ENCODE measurements around the gene TAPT1.
A peak's percentile ranks its signal among the peaks of the same experiment; 100 is the strongest.

- TF ChIP-seq CTCF (IDR thresholded peaks at IDR 0.05) (no peak), FOSL2 (IDR thresholded peaks at IDR 0.05; ENCODE audit: borderline replicate concordance, low read depth) (peak; percentile 39; the same call in 1 of the 2 replicates), ELF1 (IDR thresholded peaks at IDR 0.05) (no peak), IRF3 (IDR thresholded peaks at IDR 0.05; ENCODE audit: low read depth, low read length) (no peak), JUND (IDR thresholded peaks at IDR 0.05) (peak; percentile 34; the same call in 1 of the 2 replicates), POLR2AphosphoS5 (IDR thresholded peaks at IDR 0.05; ENCODE audit: low read depth, low read length) (no peak), SIN3A (IDR thresholded peaks at IDR 0.05; ENCODE audit: borderline replicate concordance, low read depth, low read length) (no peak), RAD21 (IDR thresholded peaks at IDR 0.05; ENCODE audit: low read length) (no peak)
Observed at GRCh38 chr4:16250661-16251365, 24.5 kb upstream of the TAPT1 start.
